HepG2 (cell line): ENCODE measurements around the gene IGSF8. TPM values are rescaled to one million over a fixed set of nuclear protein-coding genes. Genes with fewer than 3 reads are reported as not detected.
A peak's percentile ranks its signal among the peaks of the same experiment; 100 is the strongest.

Source experiments
- ATF7 ChIP-seq, 2 experiments: fragments of 450-650 bp in 1 of 2; sonication (generic) in 1 of 2; formaldehyde crosslinking in 1 of 2; IDR thresholded peaks; 2 replicates each; pipeline versions ENCODE4 v1.4.0 to v1.6.1; 2016 to 2020; ENCODE audit warnings: antibody characterized with exemption in 1 of 2, mild to moderate bottlenecking in 1 of 2, missing genetic modification reagents in 1 of 2
- BCL3 ChIP-seq: sonication (generic); formaldehyde crosslinking; IDR thresholded peaks from 2 replicates; pipeline ENCODE4 v1.5.1; 2020; ENCODE audit warnings: mild to moderate bottlenecking, missing genetic modification reagents, moderate library complexity
- FOXK1 ChIP-seq: sonication (generic); formaldehyde crosslinking; IDR thresholded peaks from 2 replicates; pipeline ENCODE4 v1.4.0; 2020; ENCODE audit warnings: low read depth, missing genetic modification reagents, borderline replicate concordance
- HNRNPL ChIP-seq: fragments of 200-400 bp; formaldehyde crosslinking; IDR thresholded peaks from 2 replicates; pipeline ENCODE4 v1.6.1; 2017; ENCODE audit warnings: mild to moderate bottlenecking, low read depth, low read length
- MAX ChIP-seq: IDR thresholded peaks from 2 replicates; pipeline ENCODE4 v1.6.1; 2012; ENCODE audit warnings: inconsistent platforms
- NFKB2 ChIP-seq: sonication (generic); formaldehyde crosslinking; IDR thresholded peaks from 2 replicates; pipeline ENCODE4 v1.4.0; 2020; ENCODE audit warnings: missing genetic modification reagents, borderline replicate concordance
- SMYD3 ChIP-seq: sonication (generic); formaldehyde crosslinking; IDR thresholded peaks from 2 replicates; pipeline ENCODE4 v1.8.1; 2023; ENCODE audit warnings: mild to moderate bottlenecking, missing genetic modification reagents
- SP4 ChIP-seq: sonication (generic); formaldehyde crosslinking; IDR thresholded peaks from 2 replicates; pipeline ENCODE4 v1.8.1; 2023; ENCODE audit warnings: mild to moderate bottlenecking, missing genetic modification reagents
- THAP11 ChIP-seq: IDR thresholded peaks from 2 replicates; pipeline ENCODE4 v1.6.1; 2016; ENCODE audit warnings: missing biosample characterization, missing genetic modification reagents
- ZNF160 ChIP-seq: sonication (generic); formaldehyde crosslinking; IDR thresholded peaks from 2 replicates; pipeline ENCODE4 v1.8.0; 2022; ENCODE audit warnings: mild to moderate bottlenecking, inconsistent platforms, missing genetic modification reagents
- ZNF337 ChIP-seq: sonication (generic); formaldehyde crosslinking; IDR thresholded peaks from 2 replicates; pipeline ENCODE4 v1.5.1; 2020; ENCODE audit warnings: missing genetic modification reagents, low read depth, mild to moderate bottlenecking, borderline replicate concordance
- ZNF687 ChIP-seq: sonication (generic); formaldehyde crosslinking; IDR thresholded peaks from 2 replicates; pipeline ENCODE4 v1.5.1; 2020; ENCODE audit warnings: mild to moderate bottlenecking, missing genetic modification reagents, moderate library complexity
- ZNF770 ChIP-seq: sonication (generic); formaldehyde crosslinking; IDR thresholded peaks from 2 replicates; pipeline ENCODE4 v1.5.0; 2020; ENCODE audit warnings: mild to moderate bottlenecking, missing genetic modification reagents
- ZNF777 ChIP-seq: sonication (generic); formaldehyde crosslinking; IDR thresholded peaks from 2 replicates; pipeline ENCODE4 v1.4.0; 2020; ENCODE audit warnings: missing genetic modification reagents
- polyA plus RNA-seq, 8 experiments: library from polyadenylated mRNA; depleted of rRNA in 3 of 8; stranded (reverse) in 7 of 8; unstranded in 1 of 8; fragments of >200 nt; fragmentation: Illumina TruSeq in 4 of 8; extraction: Trizol in 4 of 8; gene quantifications; 2 replicates each; pipeline versions ENCODE4 v1.2.1 to v1.2.3, GENCODE V29; 2011 to 2016; ENCODE audit warnings: low read depth in 4 of 8, missing spikeins in 1 of 8, mixed read lengths in 1 of 8; ENCODE audit not compliant: insufficient read depth in 1 of 8
- total RNA-seq, 5 experiments: library from RNA; depleted of rRNA; stranded (reverse); fragments of >200 nt; fragmentation: Illumina TruSeq; extraction: Trizol; gene quantifications; 2 replicates each; pipeline ENCODE4 v1.2.3, GENCODE V29; 2016; ENCODE audit warnings: low read depth in 1 of 5
- TF ChIP-seq, protein P1 (sequence below): sonication (generic); formaldehyde crosslinking; IDR thresholded peaks from 2 replicates; pipeline ENCODE4 v1.4.0; 2020; ENCODE audit warnings: missing genetic modification reagents

IGSF8 gene
- total and polyA plus RNA-seq, 2 of the 13 experiments (the other 11 are each of a cell fraction or from before 2014, with no cell fraction given): 24.0 to 41.0 TPM

DNA sequence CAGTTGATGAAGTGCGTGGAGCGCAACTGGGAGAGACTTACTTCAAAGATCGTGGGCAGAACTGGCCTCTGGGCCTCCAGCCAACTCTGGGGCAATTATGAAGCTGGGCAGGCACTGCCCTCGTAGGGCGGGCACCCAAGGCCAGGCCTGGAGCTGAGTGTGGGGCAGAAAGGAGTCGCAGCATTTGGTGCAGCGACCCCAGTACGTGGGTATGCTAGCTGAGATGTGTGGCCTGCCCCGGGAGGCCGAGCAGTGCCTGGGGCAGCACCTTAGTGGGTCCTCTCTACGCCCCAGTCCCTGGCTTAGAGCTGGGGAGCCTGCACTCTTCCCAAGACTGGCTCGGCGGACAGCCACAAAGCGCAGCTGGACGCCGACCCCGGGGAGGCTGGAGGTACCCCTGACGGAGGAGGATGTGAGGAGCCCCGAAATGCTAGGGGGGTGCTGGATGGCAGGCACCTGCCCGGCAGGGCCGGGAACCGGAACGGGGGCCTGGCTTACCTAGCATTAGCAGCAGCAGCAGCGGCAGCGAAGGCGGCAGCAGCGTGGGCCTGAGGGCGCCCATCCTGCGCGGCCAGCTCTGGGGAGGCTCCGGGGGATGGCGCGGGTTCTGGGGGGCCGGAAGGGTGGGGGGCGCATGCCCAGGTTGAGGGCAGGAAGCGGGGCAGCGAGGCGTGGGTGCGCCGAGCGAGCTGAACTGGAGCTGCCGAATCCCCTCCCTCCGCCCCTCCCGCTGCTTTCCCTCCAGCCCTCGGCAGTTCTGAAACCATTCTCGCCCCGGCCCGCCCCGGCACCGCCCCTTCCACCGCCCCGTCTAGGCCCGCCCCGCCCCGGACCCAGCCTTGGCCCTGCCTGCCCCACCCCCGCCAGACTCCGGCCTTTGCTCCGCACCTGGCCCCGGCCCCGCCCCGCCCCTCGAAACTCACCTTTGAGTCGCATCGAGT, at the start of gene IGSF8 (continued):
- TF ChIP-seq, protein P1, sequence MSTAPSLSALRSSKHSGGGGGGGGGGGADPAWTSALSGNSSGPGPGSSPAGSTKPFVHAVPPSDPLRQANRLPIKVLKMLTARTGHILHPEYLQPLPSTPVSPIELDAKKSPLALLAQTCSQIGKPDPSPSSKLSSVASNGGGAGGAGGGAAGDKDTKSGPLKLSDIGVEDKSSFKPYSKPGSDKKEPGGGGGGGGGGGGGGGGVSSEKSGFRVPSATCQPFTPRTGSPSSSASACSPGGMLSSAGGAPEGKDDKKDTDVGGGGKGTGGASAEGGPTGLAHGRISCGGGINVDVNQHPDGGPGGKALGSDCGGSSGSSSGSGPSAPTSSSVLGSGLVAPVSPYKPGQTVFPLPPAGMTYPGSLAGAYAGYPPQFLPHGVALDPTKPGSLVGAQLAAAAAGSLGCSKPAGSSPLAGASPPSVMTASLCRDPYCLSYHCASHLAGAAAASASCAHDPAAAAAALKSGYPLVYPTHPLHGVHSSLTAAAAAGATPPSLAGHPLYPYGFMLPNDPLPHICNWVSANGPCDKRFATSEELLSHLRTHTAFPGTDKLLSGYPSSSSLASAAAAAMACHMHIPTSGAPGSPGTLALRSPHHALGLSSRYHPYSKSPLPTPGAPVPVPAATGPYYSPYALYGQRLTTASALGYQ (CRISPR knock-in tag): peak; percentile 32; the same call in 1 of the 2 replicates
- TF ChIP-seq ZNF160 (CRISPR knock-in tag) (peak; percentile 75; the same call in 1 of the 2 replicates), SMYD3 (CRISPR knock-in tag) (no peak), BCL3 (CRISPR knock-in tag) (peak; percentile 46; the same call in 1 of the 2 replicates), THAP11 (CRISPR knock-in tag) (peak; percentile 33; the same call in 1 of the 2 replicates), ZNF770 (CRISPR knock-in tag) (no peak), ZNF687 (peak; percentile 61), HNRNPL (peak; percentile 95), ZNF777 (CRISPR knock-in tag) (peak; percentile 22; the same call in 1 of the 2 replicates), ZNF337 (CRISPR knock-in tag) (no peak), FOXK1 (no peak), ATF7 (IDR thresholded peaks at IDR 0.05) (no peak), ATF7 (CRISPR knock-in tag; IDR thresholded peaks at IDR 0.05) (no peak), SP4 (CRISPR knock-in tag) (peak; percentile 85), MAX (peak; percentile 51; the same call in 1 of the 2 replicates), NFKB2 (peak; percentile 50; the same call in 1 of the 2 replicates)
